BJ (cell line): ENCODE data around the gene ABL2. TPM values are rescaled to one million over a fixed set of nuclear protein-coding genes. Genes with fewer than 3 reads are reported as not detected.

Source experiments
- CTCF ChIA-PET: fragments of 350-600 bp; formaldehyde crosslinking; extraction: SDS; loops from one replicate; lab custom pipeline; 2021; ENCODE audit warnings: antibody characterized with exemption, inconsistent platforms; lab: Yijun Ruan, JAX
- POLR2A ChIA-PET: fragments of 300-600 bp; sonication (Branson Sonifier 250); formaldehyde crosslinking; extraction: SDS; loops from one replicate; lab custom pipeline; 2021; ENCODE audit warnings: antibody characterized with exemption; lab: Charles Lee
- DNase-seq: peaks from one replicate; pipeline ENCODE4 v3.0.0-alpha.2; 2011; ENCODE audit warnings: low read depth
- H3K27me3 ChIP-seq: 2 replicates; pipeline ENCODE4 v1.6.0; 2011; ENCODE audit warnings: low read length; ENCODE audit not compliant: control insufficient read depth, insufficient read depth
- H3K36me3 ChIP-seq: 2 replicates; pipeline ENCODE4 v1.5.1; 2011; ENCODE audit warnings: low read length; ENCODE audit not compliant: control insufficient read depth, insufficient read depth
- H3K4me3 ChIP-seq: 2 replicates; pipeline ENCODE4 v1.5.1; 2011; ENCODE audit warnings: low read depth, mild to moderate bottlenecking, control low read depth, low read length
- polyA plus RNA-seq: library from polyadenylated mRNA; depleted of rRNA; stranded (reverse); fragments of >200 nt; gene quantifications from 2 replicates; pipeline ENCODE4 v1.2.3, GENCODE V29; 2011
- TF ChIP-seq, protein P1 (sequence below): IDR thresholded peaks from 2 replicates; pipeline ENCODE4 v1.5.1; 2011; ENCODE audit warnings: low read depth, mild to moderate bottlenecking, control low read depth, inconsistent platforms, low read length, moderate library complexity; ENCODE audit not compliant: insufficient read depth

The ABL2 gene
- polyA plus RNA-seq, 1 experiment, result 18.7 TPM

DNA sequence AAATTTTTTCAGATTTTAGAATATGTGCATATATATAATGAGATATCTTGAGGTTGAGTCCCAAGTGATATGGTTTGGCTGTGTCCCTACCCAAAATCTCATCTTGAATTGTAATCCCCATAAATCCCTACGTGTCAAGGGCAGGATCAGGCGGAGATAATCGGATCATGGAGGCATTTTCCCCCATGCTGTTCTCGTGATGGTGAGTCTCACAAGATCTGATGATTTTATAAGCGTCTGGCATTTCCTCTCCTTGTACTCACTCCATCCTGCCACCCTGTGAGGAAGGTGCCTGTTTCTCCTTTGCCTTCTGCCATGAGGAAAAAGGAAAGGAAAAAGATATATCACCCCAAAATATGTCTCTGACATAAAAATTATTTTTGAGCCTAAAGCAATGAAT lies 83.0 kb downstream of the ABL2 start:
- H3K36me3 ChIP-seq, result no peaks in the 10 kb centered on the region
- no peak overlapping the region for H3K4me3 ChIP-seq
- ChIA-PET CTCF (interaction anchor here (0.6 kb wide), 1 partner anchor 147 kb away, joined by 3 read pairs; the partner anchor contains the start of gene SOAT1), POLR2A (no interaction called here)
- TF ChIP-seq, protein P1, sequence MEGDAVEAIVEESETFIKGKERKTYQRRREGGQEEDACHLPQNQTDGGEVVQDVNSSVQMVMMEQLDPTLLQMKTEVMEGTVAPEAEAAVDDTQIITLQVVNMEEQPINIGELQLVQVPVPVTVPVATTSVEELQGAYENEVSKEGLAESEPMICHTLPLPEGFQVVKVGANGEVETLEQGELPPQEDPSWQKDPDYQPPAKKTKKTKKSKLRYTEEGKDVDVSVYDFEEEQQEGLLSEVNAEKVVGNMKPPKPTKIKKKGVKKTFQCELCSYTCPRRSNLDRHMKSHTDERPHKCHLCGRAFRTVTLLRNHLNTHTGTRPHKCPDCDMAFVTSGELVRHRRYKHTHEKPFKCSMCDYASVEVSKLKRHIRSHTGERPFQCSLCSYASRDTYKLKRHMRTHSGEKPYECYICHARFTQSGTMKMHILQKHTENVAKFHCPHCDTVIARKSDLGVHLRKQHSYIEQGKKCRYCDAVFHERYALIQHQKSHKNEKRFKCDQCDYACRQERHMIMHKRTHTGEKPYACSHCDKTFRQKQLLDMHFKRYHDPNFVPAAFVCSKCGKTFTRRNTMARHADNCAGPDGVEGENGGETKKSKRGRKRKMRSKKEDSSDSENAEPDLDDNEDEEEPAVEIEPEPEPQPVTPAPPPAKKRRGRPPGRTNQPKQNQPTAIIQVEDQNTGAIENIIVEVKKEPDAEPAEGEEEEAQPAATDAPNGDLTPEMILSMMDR, result no peak
- DNase-seq, result no peak
- H3K27me3 ChIP-seq, result no peaks in the 10 kb centered on the region

DNA sequence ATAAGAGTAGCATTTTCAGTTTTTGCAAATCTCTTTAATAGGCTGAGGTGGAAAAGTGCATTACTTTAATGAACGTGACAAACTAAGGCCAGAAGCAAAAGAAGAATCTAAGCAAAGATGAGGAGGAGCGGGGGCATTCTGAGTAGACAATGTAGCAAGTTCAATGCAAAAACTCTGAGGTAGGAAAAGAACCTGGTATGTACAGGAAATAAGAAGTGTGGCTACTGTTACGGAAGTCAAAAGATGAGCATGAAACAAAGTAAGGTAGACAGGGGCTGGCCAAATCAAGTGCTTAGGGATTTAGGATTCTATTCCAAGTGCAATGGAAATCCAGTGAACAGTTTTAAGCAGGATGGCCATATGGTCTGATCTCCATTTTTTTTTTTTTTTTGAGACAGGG lies 84.0 kb downstream of the ABL2 start:
- H3K27me3 ChIP-seq, result no peaks in the 10 kb centered on the region
- H3K4me3 ChIP-seq, result no peak overlapping the region
- POLR2A ChIA-PET, result no interaction called here
- no peaks in the 10 kb centered on the region; the same call in 1 of the 2 replicates for H3K36me3 ChIP-seq
- CTCF ChIA-PET, result interaction anchor here (0.7 kb wide), 1 partner anchor 27 kb away, joined by 3 read pairs; no protein-coding TSS in a partner anchor
- TF ChIP-seq, protein P1, result no peak
- DNase-seq, result no peak

DNA sequence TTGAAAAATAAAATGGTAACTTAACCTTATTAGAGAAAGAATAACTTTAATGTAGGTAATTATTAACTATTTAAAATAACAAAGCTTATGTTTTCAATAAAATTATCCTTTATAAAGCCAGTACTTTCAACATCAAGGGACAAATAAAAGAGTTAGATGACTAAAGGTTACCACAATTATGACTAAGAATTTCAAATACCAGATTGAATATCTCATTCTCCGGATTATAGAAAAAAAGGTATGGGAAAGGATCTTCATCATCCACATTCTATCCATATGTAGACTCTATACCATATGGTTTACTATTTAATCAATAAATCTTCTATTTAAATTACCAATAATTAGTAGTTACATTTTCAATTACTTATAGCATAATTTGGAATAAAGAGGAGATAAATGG lies 84.9 kb downstream of the ABL2 start:
- no peaks in the 10 kb centered on the region; the same call in 1 of the 2 replicates for H3K36me3 ChIP-seq
- POLR2A ChIA-PET, result no interaction called here
- H3K27me3 ChIP-seq, result no peaks in the 10 kb centered on the region
- no peak overlapping the region for H3K4me3 ChIP-seq
- TF ChIP-seq, protein P1, result no peak
- no peak for DNase-seq
- CTCF ChIA-PET, result no interaction called here

DNA sequence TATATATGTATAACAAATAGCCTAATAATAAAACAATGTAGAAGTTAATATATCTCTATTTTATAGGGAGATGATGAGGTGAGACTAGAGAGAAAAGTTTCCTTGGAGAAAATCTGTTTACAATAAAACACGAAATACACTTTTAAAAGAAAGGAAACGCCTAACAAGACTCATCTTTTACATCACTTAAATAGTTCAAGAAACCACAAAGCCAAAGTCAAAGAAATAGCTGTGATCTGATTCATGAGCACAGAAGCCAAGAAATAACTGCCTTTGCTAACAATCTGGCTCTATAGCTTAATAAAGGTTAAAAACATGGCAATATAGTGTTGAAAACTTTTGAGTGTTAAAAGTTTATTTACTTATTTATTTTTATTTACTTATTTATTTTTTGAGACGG lies 86.2 kb downstream of the ABL2 start:
- peak; percentile 90 for DNase-seq
- ChIA-PET CTCF (interaction anchor here (0.9 kb wide), 1 partner anchor 50 kb away, joined by 3 read pairs; no protein-coding TSS in a partner anchor), POLR2A (no interaction called here)
- Histone ChIP-seq H3K27me3 (no peaks in the 10 kb centered on the region), H3K36me3 (no peaks in the 10 kb centered on the region; the same call in 1 of the 2 replicates), H3K4me3 (no peak overlapping the region)
- TF ChIP-seq, protein P1, result no peak

DNA sequence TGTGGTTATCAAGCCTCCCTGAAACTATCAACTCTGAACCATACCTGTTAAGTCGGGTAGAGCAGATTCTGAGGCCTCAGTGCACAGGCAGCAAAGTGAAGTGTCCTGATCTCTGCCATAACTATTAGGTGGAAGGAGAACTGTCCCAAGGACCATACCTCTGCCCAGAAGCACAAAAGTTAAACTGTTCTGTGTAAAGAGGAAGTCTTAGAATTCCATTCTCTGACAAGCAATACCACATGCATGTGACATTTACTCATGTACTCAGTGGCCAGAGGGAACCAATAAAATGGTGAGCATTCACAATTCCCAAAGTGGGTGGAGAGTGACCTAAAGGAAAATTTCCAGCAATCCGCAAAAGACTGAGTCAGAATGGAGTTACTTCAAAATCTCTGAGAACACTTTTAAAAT lies 86.6 kb downstream of the ABL2 start:
- peak; percentile 97 for DNase-seq
- POLR2A ChIA-PET, result no interaction called here
- CTCF ChIA-PET, result interaction anchor here (0.8 to 0.9 kb wide), 2 partner anchors 22 to 50 kb away, joined by 3 read pairs; no protein-coding TSS in a partner anchor
- Histone ChIP-seq H3K27me3 (no peaks in the 10 kb centered on the region), H3K36me3 (no peaks in the 10 kb centered on the region; the same call in 1 of the 2 replicates), H3K4me3 (peak overlapping the region; percentile 69)
- TF ChIP-seq, protein P1, result no peak
